ENCODE data around the gene LRRFIP1.

DNA sequence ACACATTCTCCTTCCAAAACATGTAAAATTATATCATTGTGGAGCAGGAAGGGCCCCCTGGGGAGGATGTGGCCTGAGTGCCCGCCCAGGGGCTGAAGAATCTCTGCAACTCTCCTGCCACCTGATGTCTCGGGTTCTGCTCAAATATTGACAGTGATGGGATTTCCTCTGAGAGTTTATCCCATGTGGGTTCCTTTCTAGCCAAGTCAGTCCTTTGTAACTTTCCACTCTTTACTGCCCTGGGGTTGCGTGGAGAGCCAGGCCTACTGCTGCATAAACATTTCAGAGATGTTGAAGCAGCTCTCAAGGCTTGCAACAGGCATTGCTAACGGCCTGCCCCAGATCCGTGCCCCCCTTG lies 32.9 kb upstream of the LRRFIP1 start:
- TF ChIP-seq EZH2 (IDR thresholded peaks at IDR 0.05; ENCODE audit: borderline replicate concordance, low read depth, low read length, severe bottlenecking) = no peak
- TF ChIP-seq, protein P1, sequence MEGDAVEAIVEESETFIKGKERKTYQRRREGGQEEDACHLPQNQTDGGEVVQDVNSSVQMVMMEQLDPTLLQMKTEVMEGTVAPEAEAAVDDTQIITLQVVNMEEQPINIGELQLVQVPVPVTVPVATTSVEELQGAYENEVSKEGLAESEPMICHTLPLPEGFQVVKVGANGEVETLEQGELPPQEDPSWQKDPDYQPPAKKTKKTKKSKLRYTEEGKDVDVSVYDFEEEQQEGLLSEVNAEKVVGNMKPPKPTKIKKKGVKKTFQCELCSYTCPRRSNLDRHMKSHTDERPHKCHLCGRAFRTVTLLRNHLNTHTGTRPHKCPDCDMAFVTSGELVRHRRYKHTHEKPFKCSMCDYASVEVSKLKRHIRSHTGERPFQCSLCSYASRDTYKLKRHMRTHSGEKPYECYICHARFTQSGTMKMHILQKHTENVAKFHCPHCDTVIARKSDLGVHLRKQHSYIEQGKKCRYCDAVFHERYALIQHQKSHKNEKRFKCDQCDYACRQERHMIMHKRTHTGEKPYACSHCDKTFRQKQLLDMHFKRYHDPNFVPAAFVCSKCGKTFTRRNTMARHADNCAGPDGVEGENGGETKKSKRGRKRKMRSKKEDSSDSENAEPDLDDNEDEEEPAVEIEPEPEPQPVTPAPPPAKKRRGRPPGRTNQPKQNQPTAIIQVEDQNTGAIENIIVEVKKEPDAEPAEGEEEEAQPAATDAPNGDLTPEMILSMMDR (IDR thresholded peaks at IDR 0.05; ENCODE audit: borderline replicate concordance, extremely low read depth, low read length, poor library complexity, severe bottlenecking) = no peak
